K562 treated with DMSO at 1 percent for 4 hours (cell line): ENCODE measurements around the gene CFAP161. TPM values are rescaled to one million over a fixed set of nuclear protein-coding genes. Genes with fewer than 3 reads are reported as not detected.

Source experiments
- total RNA-seq: library from RNA; unstranded; fragments of 300-600 nt; gene quantifications from 2 replicates; pipeline ENCODE4 v1.2.3, GENCODE V29; 2022; ENCODE audit not compliant: insufficient read depth

Gene CFAP161
- 4.6 and 11.5 TPM in 2 replicates for total RNA-seq

GRCh38 chr15:81133782-81134461 is at the start of gene CFAP161:
TSS of gene CFAP161 (plus strand) at chr15:81134270. CDS start at chr15:81134330, 60 bp downstream.

GRCh38 chr15:81196576-81197254 is 62.6 kb downstream of the CFAP161 start, which contains the start of gene IL16:
TSS of gene IL16 (plus strand) at chr15:81196879. CDS start at chr15:81225400, 28,521 bp downstream.

Other genes starting within 250 kb of the CFAP161 start
- 17.5 and 21.3 TPM in 2 replicates for gene MESD, start 144.5 kb upstream of the CFAP161 start, total RNA-seq
- gene TLNRD1, start 133.3 kb upstream of the CFAP161 start, total RNA-seq: 24.2 and 25.3 TPM in 2 replicates
- 3.1 and 8.4 TPM in 2 replicates for gene IL16, start 62.6 kb downstream of the CFAP161 start, total RNA-seq
- gene STARD5, start 189.9 kb downstream of the CFAP161 start, total RNA-seq: 5.3 and 7.2 TPM in 2 replicates
- gene TMC3, start 239.9 kb downstream of the CFAP161 start, total RNA-seq: not detected in 2 replicates